IMR-90 (cell line): ENCODE data around the gene DPEP1. TPM values are rescaled to one million over a fixed set of nuclear protein-coding genes. Genes with fewer than 3 reads are reported as not detected.

ENCODE experiments used
- ATAC-seq: fragments of 200-7000 bp; cut with Tn5 transposase; 2 replicates; pipeline ENCODE4 v1.9.1; 2020; ENCODE audit warnings: low read depth, mild to moderate bottlenecking, moderate library complexity
- BruUV-seq: library from RNA; stranded (reverse); fragments of 400-500 nt; replicated peaks from 2 replicates; lab custom pipeline; 2021; lab: Mats Ljungman, UMichigan
- CTCF ChIA-PET: fragments of 300-600 bp; formaldehyde crosslinking; extraction: SDS; loops from one replicate; lab custom pipeline; 2021; ENCODE audit warnings: antibody characterized with exemption; lab: Yijun Ruan, JAX
- POLR2A ChIA-PET: fragments of 300-600 bp; sonication (Branson Sonifier 250); formaldehyde crosslinking; loops from one replicate; lab custom pipeline; 2022; ENCODE audit warnings: antibody characterized with exemption; ENCODE audit not compliant: unreplicated experiment; lab: Charles Lee
- DNase-seq: peaks from one replicate; pipeline ENCODE4 v3.0.0; 2013
- H2AFZ ChIP-seq: replicated peaks from 2 replicates; pipeline ENCODE3; 2013; ENCODE audit warnings: low read length, mild to moderate bottlenecking; ENCODE audit not compliant: poor library complexity
- H2AK5ac ChIP-seq: 2 replicates; pipeline ENCODE4 v1.6.1; 2013; ENCODE audit warnings: low read depth, low read length, inconsistent platforms
- H2AK9ac ChIP-seq: replicated peaks from 2 replicates; pipeline ENCODE3; 2013; ENCODE audit warnings: mild to moderate bottlenecking, low read depth, low read length, moderate library complexity; ENCODE audit not compliant: poor library complexity
- H2BK120ac ChIP-seq: 2 replicates; pipeline ENCODE4 v1.6.1; 2013; ENCODE audit warnings: low read depth, low read length, inconsistent platforms
- H2BK15ac ChIP-seq: 3 replicates; pipeline ENCODE4 v1.6.1; 2013; ENCODE audit warnings: low read depth, low read length, inconsistent platforms
- H2BK20ac ChIP-seq: 2 replicates; pipeline ENCODE4 v1.6.1; 2013; ENCODE audit warnings: low read depth, mild to moderate bottlenecking, inconsistent platforms, low read length, moderate library complexity
- H2BK5ac ChIP-seq: 2 replicates; pipeline ENCODE4 v1.6.1; 2013; ENCODE audit warnings: mild to moderate bottlenecking, low read depth, low read length, inconsistent platforms; ENCODE audit not compliant: poor library complexity, severe bottlenecking
- H3K14ac ChIP-seq: replicated peaks from 2 replicates; pipeline ENCODE4 v1.6.1; 2013; ENCODE audit warnings: low read depth, low read length, inconsistent platforms
- H3K18ac ChIP-seq: 2 replicates; pipeline ENCODE4 v1.6.1; 2013; ENCODE audit warnings: low read depth, low read length, control low read depth
- H3K23ac ChIP-seq: 2 replicates; pipeline ENCODE4 v1.6.1; 2013; ENCODE audit warnings: low read depth, low read length, inconsistent platforms
- H3K27ac ChIP-seq: 2 replicates; pipeline ENCODE4 v1.5.1; 2013; ENCODE audit warnings: mild to moderate bottlenecking, control low read depth, low read length; ENCODE audit not compliant: insufficient read depth
- H3K27me3 ChIP-seq: 2 replicates; pipeline ENCODE4 v1.6.1; 2013; ENCODE audit warnings: low read length; ENCODE audit not compliant: control insufficient read depth, insufficient read depth
- H3K36me3 ChIP-seq: 2 replicates; pipeline ENCODE4 v1.6.1; 2013; ENCODE audit warnings: low read length, mixed read lengths; ENCODE audit not compliant: control insufficient read depth, insufficient read depth
- H3K4ac ChIP-seq: 2 replicates; pipeline ENCODE4 v1.6.1; 2013; ENCODE audit warnings: low read depth, low read length, inconsistent platforms
- H3K4me1 ChIP-seq: 2 replicates; pipeline ENCODE4 v1.6.1; 2013; ENCODE audit warnings: low read length, mixed read lengths; ENCODE audit not compliant: control insufficient read depth, insufficient read depth
- H3K4me2 ChIP-seq: 2 replicates; pipeline ENCODE4 v1.6.1; 2013; ENCODE audit warnings: low read depth, mild to moderate bottlenecking, control low read depth, low read length, moderate library complexity
- H3K4me3 ChIP-seq: 2 replicates; pipeline ENCODE4 v1.5.1; 2013; ENCODE audit warnings: low read depth, mild to moderate bottlenecking, control low read depth, low read length, moderate library complexity; ENCODE audit not compliant: insufficient read depth
- H3K56ac ChIP-seq: 2 replicates; pipeline ENCODE4 v1.6.1; 2013; ENCODE audit warnings: low read length, inconsistent platforms; ENCODE audit not compliant: insufficient read depth; ENCODE audit errors: extremely low read depth
- H3K79me1 ChIP-seq, 2 experiments: 2 replicates each; pipeline ENCODE4 v1.6.1; 2013; ENCODE audit warnings: low read length in 2 of 2, inconsistent platforms in 1 of 2, low read depth in 1 of 2
- H3K9ac ChIP-seq: 2 replicates; pipeline ENCODE4 v1.6.1; 2013; ENCODE audit warnings: low read depth, low read length, control low read depth
- H3K9me1 ChIP-seq: 2 replicates; pipeline ENCODE4 v1.6.1; 2013; ENCODE audit warnings: low read length, inconsistent platforms; ENCODE audit not compliant: insufficient read depth
- H3K9me3 ChIP-seq: 2 replicates; pipeline ENCODE4 v1.6.1; 2013; ENCODE audit warnings: low read length; ENCODE audit not compliant: control insufficient read depth, insufficient read depth
- H4K20me1 ChIP-seq: 2 replicates; pipeline ENCODE4 v1.6.1; 2013; ENCODE audit warnings: low read length, inconsistent platforms; ENCODE audit not compliant: insufficient read depth
- H4K5ac ChIP-seq: 2 replicates; pipeline ENCODE4 v1.6.1; 2013; ENCODE audit warnings: mild to moderate bottlenecking, low read depth, low read length, control low read depth
- H4K8ac ChIP-seq, 2 experiments: 2 replicates each; pipeline ENCODE4 v1.6.1; 2013; ENCODE audit warnings: low read depth in 2 of 2, low read length in 2 of 2, control low read depth in 1 of 2, inconsistent platforms in 1 of 2
- H4K91ac ChIP-seq: 2 replicates; pipeline ENCODE4 v1.6.1; 2013; ENCODE audit warnings: low read depth, low read length, inconsistent platforms; ENCODE audit not compliant: insufficient read depth
- BHLHE40 ChIP-seq: fragments of 150-350 bp; IDR thresholded peaks from 2 replicates; pipeline ENCODE4 v1.6.1; 2016; ENCODE audit warnings: mild to moderate bottlenecking, low read depth, low read length
- CEBPB ChIP-seq: IDR thresholded peaks from 2 replicates; pipeline ENCODE4 v1.6.1; 2012; ENCODE audit warnings: low read depth, low read length, improper control_type of control experiment
- CHD1 ChIP-seq: IDR thresholded peaks from 2 replicates; pipeline ENCODE4 v1.6.1; 2012; ENCODE audit warnings: low read depth, low read length, improper control_type of control experiment
- CTCF ChIP-seq: conservative IDR thresholded peaks from 2 replicates; pipeline ENCODE4 v1.5.1; 2012; ENCODE audit warnings: mild to moderate bottlenecking, low read depth, low read length, improper control_type of control experiment
- ELK1 ChIP-seq: fragments of 150-350 bp; IDR thresholded peaks from 2 replicates; pipeline ENCODE4 v1.6.1; 2016; ENCODE audit warnings: low read depth, mild to moderate bottlenecking, low read length, moderate library complexity, borderline replicate concordance
- MAFK ChIP-seq: IDR thresholded peaks from 2 replicates; pipeline ENCODE4 v1.6.1; 2012; ENCODE audit warnings: low read depth, low read length, improper control_type of control experiment
- MAZ ChIP-seq: IDR thresholded peaks from 2 replicates; pipeline ENCODE4 v1.6.1; 2012; ENCODE audit warnings: low read depth, mild to moderate bottlenecking, low read length, improper control_type of control experiment, moderate library complexity, borderline replicate concordance
- MXI1 ChIP-seq: IDR thresholded peaks from 2 replicates; pipeline ENCODE4 v1.6.1; 2012; ENCODE audit warnings: low read depth, mild to moderate bottlenecking, low read length, moderate library complexity, borderline replicate concordance
- NFE2L2 ChIP-seq: fragments of 150-350 bp; IDR thresholded peaks from 2 replicates; pipeline ENCODE4 v1.6.1; 2016; ENCODE audit warnings: low read depth, mild to moderate bottlenecking, low read length
- POLR2A ChIP-seq: IDR thresholded peaks from 2 replicates; pipeline ENCODE4 v1.6.1; 2012; ENCODE audit warnings: mild to moderate bottlenecking, low read depth, low read length
- RAD21 ChIP-seq: IDR thresholded peaks from 2 replicates; pipeline ENCODE4 v1.6.1; 2012; ENCODE audit warnings: low read length, improper control_type of control experiment
- RCOR1 ChIP-seq: IDR thresholded peaks from 2 replicates; pipeline ENCODE4 v1.6.1; 2012; ENCODE audit warnings: mild to moderate bottlenecking, low read length, improper control_type of control experiment; ENCODE audit not compliant: insufficient replicate concordance
- RFX5 ChIP-seq: IDR thresholded peaks from 2 replicates; pipeline ENCODE4 v1.8.0; 2012; ENCODE audit warnings: low read depth, mild to moderate bottlenecking, low read length, moderate library complexity
- SMC3 ChIP-seq: fragments of 150-350 bp; IDR thresholded peaks from 2 replicates; pipeline ENCODE4 v1.6.1; 2016; ENCODE audit warnings: low read depth, mild to moderate bottlenecking, antibody characterized with exemption, low read length, moderate library complexity
- USF2 ChIP-seq: fragments of 150-350 bp; IDR thresholded peaks from 2 replicates; pipeline ENCODE4 v1.6.1; 2017; ENCODE audit warnings: mild to moderate bottlenecking, antibody characterized with exemption, low read length, low read depth
- WGBS, 2 experiments: methylation state at CpG; one replicate each; pipeline versions ENCODE4 v1.1.5 to v1.1.7; 2013; ENCODE audit warnings: missing lambda C conversion rate in 2 of 2; ENCODE audit not compliant: insufficient read length in 1 of 2; ENCODE audit errors: extremely low coverage in 2 of 2; 5-methylcytosine and 5-hydroxymethylcytosine counted together
- dilution Hi-C: fragments of 300-500 bp; cut with HindIII; formaldehyde crosslinking; loops from one replicate; pipeline ENCODE4 v1.14.3; 2018; ENCODE audit warnings: low sequenced_read_pairs; ENCODE audit not compliant: unreplicated experiment
- in situ Hi-C: fragments of 300-500 bp; cut with MboI; formaldehyde crosslinking; loops from 3 replicates; pipeline ENCODE4 v1.14.3; 2019; ENCODE audit warnings: low sequenced_read_pairs, inconsistent platforms, mixed read lengths
- intact Hi-C: fragments of 100-400 bp; cut with micrococcal nuclease; formaldehyde crosslinking; loops from 2 replicates; pipeline ENCODE4 v1.10.0; 2022
- polyA plus RNA-seq, 3 experiments: library from polyadenylated mRNA; depleted of rRNA; stranded (reverse); fragments of >200 nt; gene quantifications; 2 replicates each; pipeline ENCODE4 v1.2.3, GENCODE V29; 2012; ENCODE audit warnings: low replicate concordance in 1 of 3
- total RNA-seq: library from RNA; depleted of rRNA; stranded (reverse); fragments of >200 nt; gene quantifications from 2 replicates; pipeline ENCODE4 v1.2.3, GENCODE V29; 2012

The DPEP1 gene
- total and polyA plus RNA-seq, 2 of the 4 experiments (the other 2 are of a cell fraction) = not detected

DNA sequence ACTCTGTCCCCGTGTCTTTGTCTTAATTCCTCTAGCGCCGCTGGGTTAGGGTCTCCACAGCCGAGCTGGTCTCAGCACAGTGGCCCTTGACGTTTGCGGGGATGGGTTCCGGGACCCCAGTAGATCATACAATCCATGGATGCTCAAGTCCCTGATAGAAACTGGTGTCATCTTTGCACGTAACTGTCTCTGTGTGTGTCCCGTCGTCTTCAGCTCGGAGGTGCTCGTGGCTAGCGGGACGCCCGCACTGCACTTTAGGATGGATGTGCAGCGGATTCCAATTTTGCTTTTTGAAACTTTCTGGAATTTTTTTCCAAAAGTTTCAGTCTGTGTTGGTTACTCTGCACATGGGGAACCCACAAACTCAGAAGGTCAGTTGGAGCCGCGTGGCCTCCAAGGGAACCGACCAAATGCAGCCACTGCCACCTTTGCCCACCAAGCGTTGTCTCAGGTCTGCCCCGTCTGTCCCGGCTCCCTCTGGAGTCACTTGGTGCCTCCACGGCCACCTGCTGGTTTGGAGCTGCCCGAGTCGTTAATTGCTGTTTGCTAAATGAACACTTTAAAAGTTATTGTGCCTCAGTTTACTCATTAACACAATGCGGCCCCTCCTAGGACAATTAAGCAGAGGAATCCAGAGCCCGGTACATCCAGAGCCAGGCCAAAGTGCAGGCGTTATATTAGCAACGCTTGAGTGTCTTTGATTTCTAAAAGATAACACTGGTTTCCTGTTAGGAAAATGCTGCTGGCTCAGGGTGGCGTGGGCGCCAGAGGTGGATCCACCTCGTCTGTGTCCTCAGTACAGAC lies 5.3 kb upstream of the DPEP1 start:
- H2BK20ac ChIP-seq = no peak overlapping the region; the same call in 1 of the 2 replicates
- no peak overlapping the region for H4K91ac ChIP-seq
- ATAC-seq = no peak
- no peak overlapping the region for H2BK15ac ChIP-seq
- no peak overlapping the region for H3K27ac ChIP-seq
- H3K14ac ChIP-seq = no peak overlapping the region
- no peak overlapping the region for H2BK5ac ChIP-seq
- H3K4me1 ChIP-seq = no peaks in the 10 kb centered on the region; the same call in 1 of the 2 replicates
- intact Hi-C loops (no loop called here), in situ Hi-C loops (no loop called here), dilution Hi-C loops (no loop called here)
- H2AK9ac ChIP-seq = no peak overlapping the region
- H3K9me3 ChIP-seq = no peaks in the 10 kb centered on the region
- H3K79me1 ChIP-seq = no peaks in the 10 kb centered on the region
- TF ChIP-seq MXI1 (no peak), CEBPB (no peak), MAZ (no peak), RAD21 (no peak), SMC3 (no peak), CHD1 (no peak), NFE2L2 (no peak), ELK1 (no peak), USF2 (no peak), BHLHE40 (no peak), CTCF (no peak), MAFK (no peak), RCOR1 (no peak), POLR2A (no peak), RFX5 (no peak)
- no peaks in the 10 kb centered on the region for H3K36me3 ChIP-seq
- no peak overlapping the region for H3K4ac ChIP-seq
- no peak overlapping the region for H4K8ac ChIP-seq
- no peak overlapping the region for H2AK5ac ChIP-seq
- H4K5ac ChIP-seq = no peak overlapping the region
- no peak overlapping the region for H3K4me2 ChIP-seq
- no peak overlapping the region for H3K4me3 ChIP-seq
- no peak overlapping the region for H2AFZ ChIP-seq
- H2BK120ac ChIP-seq = no peak overlapping the region
- no peak for DNase-seq
- H3K27me3 ChIP-seq = peaks cover 4% of the 10 kb centered on the region; the same call in 1 of the 2 replicates
- peaks cover 6% of the 10 kb centered on the region; the same call in 1 of the 2 replicates for H4K20me1 ChIP-seq
- H3K23ac ChIP-seq = no peak overlapping the region
- no peak overlapping the region for H3K9ac ChIP-seq
- 86% methylated on average over 23 of the region's 32 CpGs; no CpG with 5 or more reads in 1 of the 2 experiments for WGBS, 2 experiments
- ChIA-PET CTCF (no interaction called here), POLR2A (no interaction called here)
- no peak overlapping the region for H3K56ac ChIP-seq
- peaks cover 3% of the 10 kb centered on the region; the same call in 1 of the 2 replicates for H3K9me1 ChIP-seq
- no peak overlapping the region for H3K18ac ChIP-seq
- no TSS peak for BruUV-seq
